IPS-11a (cell line): Measurements from ENCODE around the gene CRB3.
"Not testable (repeated sequence)": the region's sequence is repeated elsewhere in the genome, so short reads cannot be mapped to it uniquely, and the experiment has no call there.

Experiments
- H3K4me3 ChIP-seq: one replicate; pipeline ENCODE4 v1.5.1; 2013; ENCODE audit warnings: low read depth, low read length, control low read depth

Gene CRB3

GRCh38 chr19:6490134-6490533, 26.1 kb downstream of the CRB3 start:
- no peak overlapping the region for H3K4me3 ChIP-seq

DNA sequence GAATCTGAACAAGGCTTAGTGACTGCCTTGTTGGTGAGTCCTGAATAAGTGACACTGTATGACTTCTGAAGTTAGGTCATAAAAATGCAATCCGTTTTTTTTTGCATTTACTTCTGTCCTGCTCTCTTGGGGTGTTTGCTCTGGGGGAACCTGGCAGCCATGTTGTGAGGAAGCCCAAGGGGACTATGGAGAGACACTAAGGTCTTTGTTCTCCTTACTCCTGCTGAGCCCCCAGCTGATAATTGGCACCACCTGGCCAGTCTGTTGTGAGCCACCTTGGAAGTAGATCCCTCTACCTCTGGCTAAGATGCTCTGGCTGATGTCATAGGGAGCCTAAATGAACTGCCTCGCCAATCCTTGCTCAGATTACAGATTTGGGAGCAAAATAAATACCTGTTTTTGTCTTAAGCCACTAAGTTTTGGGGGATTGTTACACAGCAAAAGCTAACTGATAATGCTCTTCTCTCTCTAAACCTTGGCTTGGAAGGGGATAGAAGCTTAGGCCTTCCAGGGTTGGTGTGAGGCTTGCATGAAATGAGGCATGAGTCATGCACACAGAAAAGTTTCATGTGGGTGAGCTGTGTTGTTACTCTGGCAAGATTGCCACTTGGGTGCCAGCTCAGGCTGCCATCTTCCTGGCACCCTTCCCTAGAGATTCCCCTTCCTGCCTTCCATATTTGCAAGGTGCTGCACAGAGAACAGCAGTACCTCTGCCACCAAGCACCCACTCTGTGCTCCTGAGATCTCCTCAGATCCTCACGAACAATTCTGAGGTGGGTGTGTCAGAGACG, 27.9 kb downstream of the CRB3 start:
- no peak overlapping the region for H3K4me3 ChIP-seq

GRCh38 chr19:6494438-6495036, 30.5 kb downstream of the CRB3 start:
- no peak overlapping the region for H3K4me3 ChIP-seq

DNA sequence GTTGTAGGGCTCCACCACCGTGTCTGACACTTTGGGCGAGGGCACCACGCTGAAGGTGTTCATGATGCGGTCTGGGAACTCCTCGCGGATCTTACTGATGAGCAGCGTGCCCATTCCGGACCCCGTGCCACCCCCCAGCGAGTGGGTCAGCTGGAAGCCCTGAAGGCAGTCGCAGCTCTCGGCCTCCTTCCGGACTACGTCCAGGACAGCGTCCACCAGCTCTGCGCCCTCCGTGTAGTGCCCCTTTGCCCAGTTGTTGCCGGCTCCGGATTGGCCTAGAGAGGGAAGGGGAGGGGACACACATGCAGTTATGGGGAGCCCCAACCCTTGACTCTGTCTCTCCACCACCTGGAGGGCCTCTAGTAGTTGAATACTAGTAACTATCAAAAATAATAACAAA, 31.9 kb downstream of the CRB3 start:
- H3K4me3 ChIP-seq = no peak overlapping the region

DNA sequence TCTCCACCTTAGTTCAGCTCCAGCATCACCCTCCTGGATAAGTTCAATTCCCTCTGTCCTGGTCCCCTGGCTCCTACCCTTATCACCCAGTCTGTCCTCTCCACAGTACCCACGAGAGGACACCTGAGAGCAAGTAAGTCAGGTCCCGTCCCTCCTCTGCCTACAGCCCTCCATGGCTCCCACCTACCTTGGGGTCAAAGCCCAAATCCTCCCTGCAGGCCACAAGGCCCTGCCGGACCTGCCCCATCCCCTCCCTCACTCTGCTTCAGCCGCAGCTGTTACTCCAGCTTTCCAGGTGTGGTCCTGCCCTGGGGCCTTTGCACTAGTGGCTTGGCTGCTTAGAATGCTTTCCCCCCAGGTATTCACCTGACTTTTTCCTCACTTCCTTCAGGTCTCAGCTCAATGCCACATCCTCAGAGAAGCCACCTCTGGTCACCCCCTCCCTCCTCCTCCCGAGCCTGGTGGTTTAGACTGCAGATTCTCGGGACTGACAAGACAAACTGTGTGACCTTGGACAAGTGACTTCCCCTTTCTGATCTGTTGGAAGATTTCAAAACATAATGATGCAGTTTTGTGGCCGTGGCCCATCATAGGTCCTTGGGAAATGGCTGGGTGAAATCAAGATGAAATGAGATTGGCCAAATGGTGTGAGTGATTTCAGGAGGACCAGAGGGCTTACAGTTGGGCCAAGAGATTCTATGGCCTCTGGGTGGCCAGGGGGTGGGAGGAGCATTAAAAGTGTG, 34.4 kb downstream of the CRB3 start:
- no peak overlapping the region for H3K4me3 ChIP-seq

GRCh38 chr19:6499052-6499790, 35.1 kb downstream of the CRB3 start:
- H3K4me3 ChIP-seq = no peak overlapping the region

- H3K4me3 ChIP-seq = peak overlapping the region; percentile 41
Measured at GRCh38 chr19:6500837-6501739, 37.0 kb downstream of the CRB3 start.

DNA sequence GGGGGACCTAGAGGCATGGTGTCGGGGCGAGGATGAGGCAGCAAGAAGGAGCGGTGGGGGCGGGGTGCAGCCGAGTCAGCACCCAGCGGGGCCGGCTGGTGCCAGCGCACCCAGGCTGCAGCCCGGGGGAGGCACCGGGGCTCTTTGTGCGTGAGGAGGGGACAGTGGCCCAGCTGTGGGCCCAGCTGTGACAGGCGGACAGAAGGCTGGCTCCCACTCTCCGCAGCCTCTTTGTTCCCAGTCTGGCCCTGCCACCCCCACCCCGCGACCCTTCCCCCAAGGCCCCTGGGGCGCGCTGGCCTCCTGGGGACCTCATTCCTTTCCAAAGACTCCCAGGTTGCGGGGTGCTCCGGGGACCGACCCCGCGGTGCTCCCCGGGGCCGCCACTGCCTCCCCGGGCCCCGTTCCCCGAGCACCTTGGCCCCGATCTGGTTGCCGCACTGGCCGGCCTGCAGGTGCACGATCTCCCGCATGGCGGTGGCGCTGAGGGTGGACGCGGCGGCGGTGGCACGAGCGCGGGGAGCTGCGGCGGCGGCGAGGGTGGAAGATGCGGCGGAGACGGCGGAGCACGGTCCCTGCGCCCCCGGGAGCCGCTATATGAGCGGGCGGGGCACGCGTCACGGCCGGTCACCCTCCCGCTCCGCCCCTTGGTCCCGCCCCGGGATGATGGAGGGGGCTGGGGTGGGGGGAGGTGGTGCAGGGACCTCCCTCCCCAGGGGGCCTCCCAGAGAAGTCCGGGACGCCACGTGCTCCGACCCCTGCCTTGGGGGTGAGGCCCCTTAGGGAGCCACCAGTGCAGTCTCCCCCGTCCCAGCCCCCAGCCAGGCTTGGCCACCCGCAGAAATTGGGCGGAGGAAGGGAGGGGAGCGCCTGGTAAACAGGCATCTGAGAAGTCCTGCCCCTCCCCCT, 37.9 kb downstream of the CRB3 start, which contains the start of gene TUBB4A:
Gene TUBB4A (minus strand): TSS at position 570 of the 909 bp plus-strand sequence. CDS start 97 bp downstream, at position 473.
- peak within 1 kb of the TSS; percentile 41 for H3K4me3 ChIP-seq

DNA sequence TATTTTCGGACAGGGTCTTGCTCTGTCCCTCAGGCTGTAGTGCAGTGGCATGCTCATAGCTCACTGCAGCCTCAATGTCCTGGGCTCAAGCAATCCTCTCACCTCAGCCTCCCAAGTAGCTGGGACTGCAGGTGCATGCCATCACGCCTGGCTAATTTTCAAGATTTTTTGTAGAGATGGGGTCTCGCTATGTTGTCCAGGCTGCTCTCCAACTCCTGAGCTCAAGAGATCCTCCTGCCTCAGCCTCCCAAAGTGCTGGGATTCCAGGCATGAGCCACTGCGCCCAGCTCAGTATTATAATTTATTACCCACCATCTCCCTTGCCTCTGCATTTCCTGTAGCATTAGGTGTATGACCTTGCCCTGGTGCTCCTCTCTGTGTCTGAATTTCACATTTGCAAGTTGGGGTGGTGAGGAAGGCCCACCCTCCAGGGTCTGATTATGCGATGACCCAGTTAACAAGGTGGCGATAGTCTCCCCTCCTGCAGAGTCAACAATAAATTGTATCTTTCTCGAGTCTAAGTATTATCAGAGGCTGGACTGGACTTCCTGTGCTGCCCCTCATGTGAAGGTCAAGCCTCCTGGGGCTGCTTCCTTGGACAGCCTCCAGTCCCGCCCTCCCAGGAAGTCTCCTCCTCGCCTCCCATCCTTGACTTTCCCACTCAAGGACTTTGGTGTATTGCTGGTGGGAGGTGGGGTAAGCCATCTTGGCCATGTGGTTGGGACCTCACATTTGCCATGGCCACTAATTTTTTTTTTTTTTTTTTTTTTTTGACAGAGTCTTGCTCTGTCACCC, 39.5 kb downstream of the CRB3 start:
- H3K4me3 ChIP-seq = no peak overlapping the region

DNA sequence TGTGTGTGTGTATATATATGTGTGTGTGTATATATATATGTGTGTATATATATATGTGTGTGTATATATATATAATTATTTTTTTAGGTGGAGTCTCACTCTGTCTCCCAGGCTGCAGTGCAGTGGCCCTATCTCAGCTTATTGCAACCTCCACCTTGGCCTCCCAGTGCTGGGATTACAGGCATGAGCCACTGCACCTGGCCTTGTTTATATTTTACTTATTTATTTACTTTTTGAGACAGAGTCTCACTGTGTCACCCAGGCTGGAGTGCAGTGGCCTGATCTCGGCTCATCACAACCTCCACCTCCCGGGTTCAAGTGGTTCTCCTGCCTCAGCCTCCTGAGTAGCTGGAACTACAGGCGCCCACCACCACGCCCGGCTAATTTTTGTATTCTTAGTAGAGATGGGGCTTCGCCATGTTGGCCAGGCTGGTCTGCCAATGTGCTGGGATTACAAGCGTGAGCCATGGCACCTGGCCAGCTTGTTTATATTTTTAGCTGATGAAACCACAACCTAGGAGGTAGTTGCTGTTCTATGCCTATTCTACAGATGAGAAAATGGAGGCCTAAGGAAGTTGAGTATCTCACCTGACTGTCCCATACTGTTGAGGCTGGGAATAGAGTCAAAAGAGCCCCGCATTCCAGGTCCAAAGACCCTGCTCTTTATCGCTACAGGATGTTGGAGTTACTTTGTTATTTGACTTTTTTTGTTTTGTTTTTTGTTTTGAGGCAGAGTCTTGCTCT, 44.1 kb downstream of the CRB3 start:
- not testable (repeated sequence) for H3K4me3 ChIP-seq

- no peak overlapping the region for H3K4me3 ChIP-seq
Measured at GRCh38 chr19:6509118-6509971, 45.3 kb downstream of the CRB3 start.

- no peak overlapping the region for H3K4me3 ChIP-seq
Measured at GRCh38 chr19:6510618-6511017, 46.5 kb downstream of the CRB3 start.

GRCh38 chr19:6514089-6514488, 50.0 kb downstream of the CRB3 start:
- no peak overlapping the region for H3K4me3 ChIP-seq

- no peak overlapping the region for H3K4me3 ChIP-seq
Measured at GRCh38 chr19:6514926-6515544, 51.0 kb downstream of the CRB3 start.

DNA sequence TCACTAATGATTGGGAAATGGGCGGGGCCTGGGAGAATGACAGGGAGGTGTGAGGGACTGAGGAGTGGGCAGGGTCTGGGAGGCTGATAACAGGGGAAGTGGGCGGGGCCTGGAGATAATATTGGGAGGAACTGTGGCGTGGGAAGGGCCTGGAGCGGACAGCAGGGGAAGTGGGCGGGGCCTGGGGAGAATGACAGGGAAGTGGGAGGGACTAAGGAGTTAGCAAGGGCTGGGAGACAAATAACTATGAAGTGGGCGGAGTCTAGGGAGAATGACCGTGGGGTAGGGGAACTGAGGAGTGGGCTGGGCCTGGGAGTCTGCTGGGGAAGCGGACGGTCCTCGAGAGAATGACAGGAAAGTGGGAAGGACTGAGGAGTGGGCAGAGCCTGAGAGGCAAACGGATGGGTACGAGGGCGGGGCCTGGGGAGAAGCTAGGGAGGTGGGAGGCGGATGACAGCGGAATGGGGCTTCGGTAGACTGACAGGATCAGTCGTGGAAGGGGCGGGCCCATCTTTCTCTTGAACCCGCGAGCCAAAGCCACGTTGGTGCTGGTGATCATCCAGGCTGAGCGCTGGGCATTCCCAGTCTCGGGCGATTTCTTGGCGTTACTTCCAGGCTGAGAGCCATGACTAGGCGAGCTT, 52.1 kb downstream of the CRB3 start:
- H3K4me3 ChIP-seq = peak overlapping the region; percentile 53
